GM12878 (cell line): ENCODE data around the gene AGTPBP1. TPM values are rescaled to one million over a fixed set of nuclear protein-coding genes. Genes with fewer than 3 reads are reported as not detected.

ENCODE experiments used
- ATAC-seq: fragments of 200-7000 bp; cut with Tn5 transposase; 3 replicates; pipeline ENCODE4 v1.9.1; 2020; ENCODE audit warnings: mild to moderate bottlenecking, moderate library complexity
- BruUV-seq: library from RNA; stranded (reverse); fragments of 400-500 nt; replicated peaks from 2 replicates; lab custom pipeline; 2021; lab: Mats Ljungman, UMichigan
- CTCF ChIA-PET: fragments of 300-600 bp; sonication (Branson Sonifier 250); formaldehyde crosslinking; extraction: SDS; loops from one replicate; lab custom pipeline; 2021; ENCODE audit warnings: inconsistent platforms; lab: Yijun Ruan, JAX
- POLR2A ChIA-PET: fragments of 350-600 bp; formaldehyde crosslinking; extraction: SDS; loops from one replicate; lab custom pipeline; 2021; ENCODE audit warnings: inconsistent platforms; lab: Charles Lee
- RAD21 ChIA-PET: fragments of 300-600 bp; sonication (Branson Sonifier 250); formaldehyde crosslinking; loops from one replicate; lab custom pipeline; 2023; ENCODE audit warnings: antibody characterized with exemption; ENCODE audit not compliant: unreplicated experiment; lab: Charles Lee
- SMC1A ChIA-PET: fragments of 300-600 bp; sonication (Branson Sonifier 250); formaldehyde crosslinking; loops from one replicate; lab custom pipeline; 2023; ENCODE audit not compliant: unreplicated experiment, uncharacterized antibody; lab: Charles Lee
- DNase-seq: peaks from one replicate; pipeline ENCODE4 v3.0.0-alpha.2; 2011; ENCODE audit warnings: low read depth, low spot score
- FAIRE-seq: peaks from 3 replicates; lab custom pipeline; 2011; peaks lifted over from hg19 to GRCh38; lab: Jason Lieb, UNC
- H2AFZ ChIP-seq: 2 replicates; pipeline ENCODE4 v1.6.0; 2011; ENCODE audit warnings: low read depth, low read length, control low read depth; ENCODE audit not compliant: control insufficient read depth
- H3K27ac ChIP-seq: 2 replicates; pipeline ENCODE4 v1.5.1; 2011; ENCODE audit warnings: control low read depth; ENCODE audit not compliant: control insufficient read depth, insufficient read depth
- H3K27me3 ChIP-seq, 2 experiments: replicated peaks in 1 of 2; 2 replicates each; pipeline versions ENCODE4 v1.6.0 to v1.6.1; 2011; ENCODE audit warnings: low read length in 1 of 2; ENCODE audit not compliant: control insufficient read depth in 2 of 2, insufficient read depth in 2 of 2
- H3K36me3 ChIP-seq, 2 experiments: 2 replicates each; pipeline ENCODE4 v1.5.1; 2011; ENCODE audit warnings: low read length in 1 of 2; ENCODE audit not compliant: control insufficient read depth in 2 of 2, insufficient read depth in 2 of 2
- H3K4me1 ChIP-seq: 2 replicates; pipeline ENCODE4 v1.6.1; 2011; ENCODE audit warnings: mild to moderate bottlenecking, low read length, moderate library complexity, mixed read lengths; ENCODE audit not compliant: control insufficient read depth, insufficient read depth
- H3K4me2 ChIP-seq: 2 replicates; pipeline ENCODE4 v1.6.0; 2011; ENCODE audit warnings: control low read depth; ENCODE audit not compliant: control insufficient read depth, insufficient read depth
- H3K4me3 ChIP-seq: fragments of 200-600 bp; sonication (generic); 2 replicates; pipeline ENCODE4 v1.5.1; 2016
- H3K79me2 ChIP-seq: 2 replicates; pipeline ENCODE4 v1.6.0; 2011; ENCODE audit warnings: low read length; ENCODE audit not compliant: control insufficient read depth, insufficient read depth
- H3K9ac ChIP-seq: 2 replicates; pipeline ENCODE4 v1.8.0; 2011; ENCODE audit warnings: low read length, control low read depth, mixed read lengths; ENCODE audit not compliant: control insufficient read depth, insufficient read depth
- H3K9me3 ChIP-seq: replicated peaks from 3 replicates; pipeline ENCODE4 v1.5.1; 2011; ENCODE audit warnings: mild to moderate bottlenecking, low read length; ENCODE audit not compliant: control insufficient read depth, insufficient read depth
- H4K20me1 ChIP-seq: 2 replicates; pipeline ENCODE4 v1.6.0; 2011; ENCODE audit not compliant: control insufficient read depth, insufficient read depth
- GABPA ChIP-seq: IDR thresholded peaks from 2 replicates; pipeline ENCODE4 v1.6.1; 2014; ENCODE audit warnings: antibody characterized with exemption, low read depth, mild to moderate bottlenecking, inconsistent platforms
- IKZF1 ChIP-seq: fragments of 450-650 bp; conservative IDR thresholded peaks from 2 replicates; pipeline ENCODE4 v1.6.1; 2017; ENCODE audit warnings: antibody characterized with exemption, mild to moderate bottlenecking
- IRF3 ChIP-seq: fragments of 450-650 bp; IDR thresholded peaks from 2 replicates; pipeline ENCODE4 v1.6.1; 2014; ENCODE audit warnings: mild to moderate bottlenecking
- IRF4 ChIP-seq: IDR thresholded peaks from 2 replicates; pipeline ENCODE4 v1.6.1; 2011; ENCODE audit warnings: low read depth, low read length
- NFXL1 ChIP-seq: fragments of 450-650 bp; IDR thresholded peaks from 2 replicates; pipeline ENCODE4 v1.6.1; 2017; ENCODE audit warnings: antibody characterized with exemption, mild to moderate bottlenecking, borderline replicate concordance
- RAD21 ChIP-seq: IDR thresholded peaks from 2 replicates; pipeline ENCODE4 v1.6.1; 2011; ENCODE audit warnings: mild to moderate bottlenecking, low read depth, low read length, moderate library complexity; ENCODE audit not compliant: insufficient read depth
- RB1 ChIP-seq: fragments of 450-650 bp; formaldehyde crosslinking; IDR thresholded peaks from 2 replicates; pipeline ENCODE4 v1.6.1; 2017; ENCODE audit warnings: mild to moderate bottlenecking, borderline replicate concordance
- SIN3A ChIP-seq: IDR thresholded peaks from 2 replicates; pipeline ENCODE4 v1.6.1; 2012; ENCODE audit warnings: low read depth, low read length, improper control_type of control experiment
- WGBS: methylation state at CpG from one replicate; pipeline ENCODE4 v1.1.6; 2016; ENCODE audit warnings: low lambda C conversion rate; ENCODE audit not compliant: insufficient replicate concordance, insufficient coverage; ENCODE audit errors: missing lambda C conversion rate; 5-methylcytosine and 5-hydroxymethylcytosine counted together
- in situ Hi-C: fragments of 300-500 bp; cut with MboI; formaldehyde crosslinking; loops from 9 replicates; pipeline ENCODE4 v1.14.3; 2018; ENCODE audit warnings: mixed read lengths
- intact Hi-C: fragments of 100-400 bp; cut with micrococcal nuclease; formaldehyde crosslinking; loops from one replicate; pipeline ENCODE4 v1.14.2; 2022; ENCODE audit not compliant: unreplicated experiment
- polyA plus RNA-seq, 11 experiments: library from polyadenylated mRNA; depleted of rRNA in 4 of 11; unstranded in 6 of 11; stranded (reverse) in 5 of 11; fragments of >200 nt; fragmentation: Nextera tagmentation in 4 of 11; fragmentation: Illumina TruSeq in 1 of 11; extraction: Ambion mirVana in 4 of 11; extraction: Trizol in 1 of 11; gene quantifications; 1 replicate in 1 of 11; 2 replicates in 10 of 11; pipeline versions ENCODE4 v1.2.1 to v1.2.3, GENCODE V29; 2011 to 2016; ENCODE audit warnings: inconsistent platforms in 2 of 11, missing spikeins in 2 of 11, low read depth in 1 of 11
- total RNA-seq, 4 experiments: library from RNA; depleted of rRNA in 3 of 4; stranded (reverse); fragments of >200 nt in 3 of 4; fragmentation: Illumina TruSeq in 1 of 4; extraction: Trizol in 1 of 4; gene quantifications; 2 replicates each; pipeline versions ENCODE4 v1.2.1 to v1.2.3, GENCODE V29; 2013 to 2021

The AGTPBP1 gene
- total and polyA plus RNA-seq, 10 of the 15 experiments (the other 5 are each of a cell fraction or from before 2014, with no cell fraction given) = 6.1 to 35.2 (median 20.0) TPM

GRCh38 chr9:85653153-85653552 is 88.6 kb downstream of the AGTPBP1 start:
- no peaks in the 10 kb centered on the region for H4K20me1 ChIP-seq
- H2AFZ ChIP-seq = no peak overlapping the region
- no peaks in the 10 kb centered on the region for H3K9me3 ChIP-seq
- CTCF ChIA-PET = interaction anchor here (0.6 to 1.7 kb wide), 2 partner anchors 10 to 21 kb away, joined by 5 read pairs; no protein-coding TSS in a partner anchor
- H3K9ac ChIP-seq = no peak overlapping the region
- H3K27me3 ChIP-seq = no peaks in the 10 kb centered on the region
- no peak overlapping the region for H3K4me2 ChIP-seq
- RAD21 ChIA-PET = no interaction called here
- POLR2A ChIA-PET = no interaction called here
- H3K4me3 ChIP-seq = no peak overlapping the region
- H3K27ac ChIP-seq = no peak overlapping the region
- peaks cover 0 to 5% of the 10 kb centered on the region in 2 experiments; a peak in 2 of 4 replicates for H3K36me3 ChIP-seq
- in situ Hi-C loops = no loop called here
- 94% methylated on average over 4 of the region's 4 CpGs for WGBS
- intact Hi-C loops = no loop called here
- SMC1A ChIA-PET = no interaction called here
- no TSS peak for BruUV-seq
- H3K4me1 ChIP-seq = no peaks in the 10 kb centered on the region
- ATAC-seq (no peak), FAIRE-seq (no peak), DNase-seq (no peak)
- TF ChIP-seq RAD21 (no peak), IRF4 (no peak), IKZF1 (no peak), GABPA (no peak), RB1 (no peak), NFXL1 (no peak), IRF3 (no peak), SIN3A (no peak)
- no peaks in the 10 kb centered on the region for H3K79me2 ChIP-seq
